ENCODE measurements around the gene APRT.

Gene APRT

GRCh38 chr16:88842308-88842756, 30.6 kb upstream of the APRT start:
- Histone ChIP-seq H3K36me3 (ENCODE audit: control insufficient read depth in 2 of 2, insufficient read depth in 2 of 2, low read length in 2 of 2) (peaks cover 10 to 22% of the 10 kb centered on the region in 2 donors), H3K27me3 (ENCODE audit: control insufficient read depth in 2 of 2, insufficient read depth in 2 of 2, low read length in 2 of 2) (no peaks in the 10 kb centered on the region)

GRCh38 chr16:88841521-88842307, 30.0 kb upstream of the APRT start:
- Histone ChIP-seq H3K4me3 (ENCODE audit: low read length in 2 of 2) (no peak overlapping the region), H3K27me3 (ENCODE audit: control insufficient read depth in 2 of 2, insufficient read depth in 2 of 2, low read length in 2 of 2) (no peaks in the 10 kb centered on the region), H3K36me3 (ENCODE audit: control insufficient read depth in 2 of 2, insufficient read depth in 2 of 2, low read length in 2 of 2) (peaks cover 10 to 22% of the 10 kb centered on the region in 2 donors), H3K4me1 (ENCODE audit: control insufficient read depth in 2 of 2, insufficient read depth in 2 of 2, low read length in 2 of 2) (no peaks in the 10 kb centered on the region), H3K9ac (ENCODE audit: low read depth in 1 of 2, low read length in 2 of 2) (no peak overlapping the region), H3K9me3 (ENCODE audit: control insufficient read depth in 2 of 2, low read length in 2 of 2) (no peaks in the 10 kb centered on the region), H3K27ac (ENCODE audit: low read depth in 2 of 2, low read length in 2 of 2) (no peak overlapping the region)

More at GRCh38 chr16:88842308-88842756, 30.6 kb upstream of the APRT start:
- Histone ChIP-seq H3K9me3 (ENCODE audit: control insufficient read depth in 2 of 2, low read length in 2 of 2) (no peaks in the 10 kb centered on the region), H3K4me3 (ENCODE audit: low read length in 2 of 2) (no peak overlapping the region), H3K9ac (ENCODE audit: low read depth in 1 of 2, low read length in 2 of 2) (no peak overlapping the region), H3K27ac (ENCODE audit: low read depth in 2 of 2, low read length in 2 of 2) (no peak overlapping the region), H3K4me1 (ENCODE audit: control insufficient read depth in 2 of 2, insufficient read depth in 2 of 2, low read length in 2 of 2) (no peaks in the 10 kb centered on the region)

GRCh38 chr16:88840600-88841215, 29.0 kb upstream of the APRT start:
- H3K27ac ChIP-seq (ENCODE audit: low read depth in 2 of 2, low read length in 2 of 2): no peak overlapping the region
- H3K4me3 ChIP-seq (ENCODE audit: low read length in 2 of 2): no peak overlapping the region
- no peak overlapping the region for H3K9ac ChIP-seq (ENCODE audit: low read depth in 1 of 2, low read length in 2 of 2)
- H3K9me3 ChIP-seq (ENCODE audit: control insufficient read depth in 2 of 2, low read length in 2 of 2): no peaks in the 10 kb centered on the region
- no peaks in the 10 kb centered on the region for H3K27me3 ChIP-seq (ENCODE audit: control insufficient read depth in 2 of 2, insufficient read depth in 2 of 2, low read length in 2 of 2)
- H3K4me1 ChIP-seq (ENCODE audit: control insufficient read depth in 2 of 2, insufficient read depth in 2 of 2, low read length in 2 of 2): no peaks in the 10 kb centered on the region
- H3K36me3 ChIP-seq (ENCODE audit: control insufficient read depth in 2 of 2, insufficient read depth in 2 of 2, low read length in 2 of 2): peaks cover 13 to 22% of the 10 kb centered on the region in 2 donors

- no peak overlapping the region for H3K4me3 ChIP-seq (ENCODE audit: low read length in 2 of 2)
- no peaks in the 10 kb centered on the region for H3K9me3 ChIP-seq (ENCODE audit: control insufficient read depth in 2 of 2, low read length in 2 of 2)
- H3K27ac ChIP-seq (ENCODE audit: low read depth in 2 of 2, low read length in 2 of 2): no peak overlapping the region
- no peaks in the 10 kb centered on the region for H3K4me1 ChIP-seq (ENCODE audit: control insufficient read depth in 2 of 2, insufficient read depth in 2 of 2, low read length in 2 of 2)
- peaks cover 17 to 26% of the 10 kb centered on the region in 2 donors for H3K36me3 ChIP-seq (ENCODE audit: control insufficient read depth in 2 of 2, insufficient read depth in 2 of 2, low read length in 2 of 2)
- H3K9ac ChIP-seq (ENCODE audit: low read depth in 1 of 2, low read length in 2 of 2): no peak overlapping the region
- no peaks in the 10 kb centered on the region for H3K27me3 ChIP-seq (ENCODE audit: control insufficient read depth in 2 of 2, insufficient read depth in 2 of 2, low read length in 2 of 2)
Measured at GRCh38 chr16:88839745-88840599, 28.2 kb upstream of the APRT start.

GRCh38 chr16:88839026-88839529, 27.4 kb upstream of the APRT start:
- H3K9me3 ChIP-seq (ENCODE audit: control insufficient read depth in 2 of 2, low read length in 2 of 2): no peaks in the 10 kb centered on the region
- no peak overlapping the region for H3K27ac ChIP-seq (ENCODE audit: low read depth in 2 of 2, low read length in 2 of 2)
- no peak overlapping the region for H3K4me3 ChIP-seq (ENCODE audit: low read length in 2 of 2)
- H3K9ac ChIP-seq (ENCODE audit: low read depth in 1 of 2, low read length in 2 of 2): no peak overlapping the region
- H3K36me3 ChIP-seq (ENCODE audit: control insufficient read depth in 2 of 2, insufficient read depth in 2 of 2, low read length in 2 of 2): peaks cover 17 to 26% of the 10 kb centered on the region in 2 donors
- no peaks in the 10 kb centered on the region for H3K4me1 ChIP-seq (ENCODE audit: control insufficient read depth in 2 of 2, insufficient read depth in 2 of 2, low read length in 2 of 2)
- H3K27me3 ChIP-seq (ENCODE audit: control insufficient read depth in 2 of 2, insufficient read depth in 2 of 2, low read length in 2 of 2): no peaks in the 10 kb centered on the region

- Histone ChIP-seq H3K27ac (ENCODE audit: low read depth in 2 of 2, low read length in 2 of 2) (no peak overlapping the region), H3K36me3 (ENCODE audit: control insufficient read depth in 2 of 2, insufficient read depth in 2 of 2, low read length in 2 of 2) (peaks cover 17 to 26% of the 10 kb centered on the region in 2 donors), H3K9ac (ENCODE audit: low read depth in 1 of 2, low read length in 2 of 2) (no peak overlapping the region)
Measured at GRCh38 chr16:88838566-88838965, 26.8 kb upstream of the APRT start.

GRCh38 chr16:88837806-88838205, 26.1 kb upstream of the APRT start:
- H3K27me3 ChIP-seq (ENCODE audit: control insufficient read depth in 2 of 2, insufficient read depth in 2 of 2, low read length in 2 of 2): no peaks in the 10 kb centered on the region
- no peaks in the 10 kb centered on the region for H3K9me3 ChIP-seq (ENCODE audit: control insufficient read depth in 2 of 2, low read length in 2 of 2)
- H3K4me3 ChIP-seq (ENCODE audit: low read length in 2 of 2): no peak overlapping the region
- H3K36me3 ChIP-seq (ENCODE audit: control insufficient read depth in 2 of 2, insufficient read depth in 2 of 2, low read length in 2 of 2): peaks cover 17 to 26% of the 10 kb centered on the region in 2 donors
- no peak overlapping the region for H3K9ac ChIP-seq (ENCODE audit: low read depth in 1 of 2, low read length in 2 of 2)
- H3K27ac ChIP-seq (ENCODE audit: low read depth in 2 of 2, low read length in 2 of 2): no peak overlapping the region
- no peaks in the 10 kb centered on the region for H3K4me1 ChIP-seq (ENCODE audit: control insufficient read depth in 2 of 2, insufficient read depth in 2 of 2, low read length in 2 of 2)

More at GRCh38 chr16:88838566-88838965, 26.8 kb upstream of the APRT start:
- no peak overlapping the region for H3K4me3 ChIP-seq (ENCODE audit: low read length in 2 of 2)
- no peaks in the 10 kb centered on the region for H3K27me3 ChIP-seq (ENCODE audit: control insufficient read depth in 2 of 2, insufficient read depth in 2 of 2, low read length in 2 of 2)
- no peaks in the 10 kb centered on the region for H3K9me3 ChIP-seq (ENCODE audit: control insufficient read depth in 2 of 2, low read length in 2 of 2)
- H3K4me1 ChIP-seq (ENCODE audit: control insufficient read depth in 2 of 2, insufficient read depth in 2 of 2, low read length in 2 of 2): no peaks in the 10 kb centered on the region

GRCh38 chr16:88836791-88837190, 25.1 kb upstream of the APRT start:
- no peak overlapping the region for H3K9ac ChIP-seq (ENCODE audit: low read depth in 1 of 2, low read length in 2 of 2)
- H3K36me3 ChIP-seq (ENCODE audit: control insufficient read depth in 2 of 2, insufficient read depth in 2 of 2, low read length in 2 of 2): peaks cover 17 to 21% of the 10 kb centered on the region in 2 donors
- H3K27ac ChIP-seq (ENCODE audit: low read depth in 2 of 2, low read length in 2 of 2): no peak overlapping the region

GRCh38 chr16:88835818-88836217, 24.1 kb upstream of the APRT start:
- Histone ChIP-seq H3K27ac (ENCODE audit: low read depth in 2 of 2, low read length in 2 of 2) (peak overlapping the region in 1 of 2 donors; percentile 42), H3K4me1 (ENCODE audit: control insufficient read depth in 2 of 2, insufficient read depth in 2 of 2, low read length in 2 of 2) (no peaks in the 10 kb centered on the region), H3K9ac (ENCODE audit: low read depth in 1 of 2, low read length in 2 of 2) (no peak overlapping the region), H3K27me3 (ENCODE audit: control insufficient read depth in 2 of 2, insufficient read depth in 2 of 2, low read length in 2 of 2) (no peaks in the 10 kb centered on the region), H3K4me3 (ENCODE audit: low read length in 2 of 2) (no peak overlapping the region), H3K9me3 (ENCODE audit: control insufficient read depth in 2 of 2, low read length in 2 of 2) (no peaks in the 10 kb centered on the region), H3K36me3 (ENCODE audit: control insufficient read depth in 2 of 2, insufficient read depth in 2 of 2, low read length in 2 of 2) (peaks cover 17 to 21% of the 10 kb centered on the region in 2 donors)

More at GRCh38 chr16:88836791-88837190, 25.1 kb upstream of the APRT start:
- no peaks in the 10 kb centered on the region for H3K27me3 ChIP-seq (ENCODE audit: control insufficient read depth in 2 of 2, insufficient read depth in 2 of 2, low read length in 2 of 2)
- H3K4me3 ChIP-seq (ENCODE audit: low read length in 2 of 2): no peak overlapping the region
- no peaks in the 10 kb centered on the region for H3K9me3 ChIP-seq (ENCODE audit: control insufficient read depth in 2 of 2, low read length in 2 of 2)
- H3K4me1 ChIP-seq (ENCODE audit: control insufficient read depth in 2 of 2, insufficient read depth in 2 of 2, low read length in 2 of 2): no peaks in the 10 kb centered on the region

All from mucosa of rectum (tissue), 2 donors.